ENCODE data around the gene GLP2R. TPM values are rescaled to one million over a fixed set of nuclear protein-coding genes. Genes with fewer than 3 reads are reported as not detected.

GLP2R gene
- total RNA-seq, 1 donor from 2014 or later, result not detected

GRCh38 chr17:9844153-9844552 lies 18.4 kb downstream of the GLP2R start:
- Histone ChIP-seq H3K27ac (no peak overlapping the region), H3K4me3 (no peak overlapping the region), H3K9me3 (no peaks in the 10 kb centered on the region), H3K27me3 (no peaks in the 10 kb centered on the region), H3K4me1 (no peaks in the 10 kb centered on the region), H3K36me3 (no peaks in the 10 kb centered on the region)
- intact Hi-C loops (cut with DNase I), result no loop called here
- DNase-seq (ENCODE audit: low spot score in 2 of 2), result no peak
- TF ChIP-seq, protein P1, sequence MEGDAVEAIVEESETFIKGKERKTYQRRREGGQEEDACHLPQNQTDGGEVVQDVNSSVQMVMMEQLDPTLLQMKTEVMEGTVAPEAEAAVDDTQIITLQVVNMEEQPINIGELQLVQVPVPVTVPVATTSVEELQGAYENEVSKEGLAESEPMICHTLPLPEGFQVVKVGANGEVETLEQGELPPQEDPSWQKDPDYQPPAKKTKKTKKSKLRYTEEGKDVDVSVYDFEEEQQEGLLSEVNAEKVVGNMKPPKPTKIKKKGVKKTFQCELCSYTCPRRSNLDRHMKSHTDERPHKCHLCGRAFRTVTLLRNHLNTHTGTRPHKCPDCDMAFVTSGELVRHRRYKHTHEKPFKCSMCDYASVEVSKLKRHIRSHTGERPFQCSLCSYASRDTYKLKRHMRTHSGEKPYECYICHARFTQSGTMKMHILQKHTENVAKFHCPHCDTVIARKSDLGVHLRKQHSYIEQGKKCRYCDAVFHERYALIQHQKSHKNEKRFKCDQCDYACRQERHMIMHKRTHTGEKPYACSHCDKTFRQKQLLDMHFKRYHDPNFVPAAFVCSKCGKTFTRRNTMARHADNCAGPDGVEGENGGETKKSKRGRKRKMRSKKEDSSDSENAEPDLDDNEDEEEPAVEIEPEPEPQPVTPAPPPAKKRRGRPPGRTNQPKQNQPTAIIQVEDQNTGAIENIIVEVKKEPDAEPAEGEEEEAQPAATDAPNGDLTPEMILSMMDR (IDR thresholded peaks at IDR 0.05), result no peak

- H3K36me3 ChIP-seq, result no peaks in the 10 kb centered on the region
- no peaks in the 10 kb centered on the region for H3K9me3 ChIP-seq
- no peak for DNase-seq (ENCODE audit: low spot score in 2 of 2)
- no peaks in the 10 kb centered on the region for H3K27me3 ChIP-seq
- intact Hi-C loops (cut with DNase I), result no loop called here
- no peak overlapping the region for H3K4me3 ChIP-seq
- H3K4me1 ChIP-seq, result no peaks in the 10 kb centered on the region
- no peak overlapping the region for H3K27ac ChIP-seq
- TF ChIP-seq, protein P1 (IDR thresholded peaks at IDR 0.05), result no peak
These were observed 19.6 kb downstream of the GLP2R start for GRCh38 chr17:9845306-9845705.

DNA sequence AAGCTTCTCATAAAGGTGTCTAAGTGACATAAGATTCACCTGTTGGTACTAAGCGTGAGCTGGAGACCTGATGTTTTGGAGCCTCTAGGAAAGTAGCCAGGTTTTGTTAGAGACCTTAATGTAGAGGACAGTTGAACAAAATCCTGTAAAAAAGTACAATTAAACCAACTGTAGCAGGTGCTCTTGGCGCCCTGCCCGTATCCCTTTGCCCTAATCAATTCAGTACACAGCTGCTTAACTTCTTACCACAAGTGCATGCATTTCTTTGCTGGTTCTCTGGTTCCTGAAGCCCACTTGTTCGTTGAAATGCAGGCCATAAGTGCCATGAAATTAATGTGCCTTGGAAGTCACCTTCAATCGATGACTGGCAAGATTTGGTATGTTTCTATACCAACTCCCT lies 24.4 kb downstream of the GLP2R start:
- TF ChIP-seq, protein P1 (IDR thresholded peaks at IDR 0.05), result no peak
- H3K36me3 ChIP-seq, result no peaks in the 10 kb centered on the region

GRCh38 chr17:9854255-9854654 lies 28.5 kb downstream of the GLP2R start:
- H3K36me3 ChIP-seq, result no peaks in the 10 kb centered on the region
- TF ChIP-seq, protein P1 (IDR thresholded peaks at IDR 0.05), result no peak
- no peaks in the 10 kb centered on the region for H3K9me3 ChIP-seq
- H3K4me3 ChIP-seq, result no peak overlapping the region
- no peaks in the 10 kb centered on the region for H3K27me3 ChIP-seq
- DNase-seq (ENCODE audit: low spot score in 2 of 2), result no peak
- intact Hi-C loops (cut with DNase I), result no loop called here
- no peak overlapping the region for H3K27ac ChIP-seq
- H3K4me1 ChIP-seq, result no peaks in the 10 kb centered on the region

More for the DNA sequence above, 24.4 kb downstream of the GLP2R start:
- no peaks in the 10 kb centered on the region for H3K27me3 ChIP-seq
- H3K9me3 ChIP-seq, result no peaks in the 10 kb centered on the region
- intact Hi-C loops (cut with DNase I), result no loop called here
- H3K27ac ChIP-seq, result no peak overlapping the region
- H3K4me3 ChIP-seq, result no peak overlapping the region
- DNase-seq (ENCODE audit: low spot score in 2 of 2), result no peak
- no peaks in the 10 kb centered on the region for H3K4me1 ChIP-seq

DNA sequence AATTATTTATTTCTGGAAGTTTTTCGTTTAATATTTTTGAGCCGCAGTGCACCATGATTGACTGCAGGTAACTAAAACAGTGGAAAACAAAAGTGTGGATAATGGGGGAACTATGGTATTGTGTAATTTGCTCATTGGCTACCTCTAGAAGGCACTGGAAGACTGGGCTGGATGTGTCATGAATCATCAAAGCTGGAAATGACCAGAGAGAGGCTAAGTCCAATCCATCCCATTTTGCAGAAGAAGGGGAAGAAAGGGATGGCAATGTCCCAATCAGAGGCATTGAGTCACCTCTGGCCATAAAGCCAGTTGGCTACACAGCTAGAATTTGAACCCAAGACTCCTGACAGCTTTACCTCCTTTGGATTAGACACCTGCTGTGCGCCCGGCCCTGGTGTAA lies 29.3 kb downstream of the GLP2R start:
- TF ChIP-seq, protein P1 (IDR thresholded peaks at IDR 0.05), result no peak
- H3K36me3 ChIP-seq, result no peaks in the 10 kb centered on the region
- H3K9me3 ChIP-seq, result no peaks in the 10 kb centered on the region
- H3K27me3 ChIP-seq, result no peaks in the 10 kb centered on the region
- DNase-seq (ENCODE audit: low spot score in 2 of 2), result no peak
- H3K27ac ChIP-seq, result no peak overlapping the region
- intact Hi-C loops (cut with DNase I), result no loop called here
- H3K4me1 ChIP-seq, result no peaks in the 10 kb centered on the region
- H3K4me3 ChIP-seq, result no peak overlapping the region

DNA sequence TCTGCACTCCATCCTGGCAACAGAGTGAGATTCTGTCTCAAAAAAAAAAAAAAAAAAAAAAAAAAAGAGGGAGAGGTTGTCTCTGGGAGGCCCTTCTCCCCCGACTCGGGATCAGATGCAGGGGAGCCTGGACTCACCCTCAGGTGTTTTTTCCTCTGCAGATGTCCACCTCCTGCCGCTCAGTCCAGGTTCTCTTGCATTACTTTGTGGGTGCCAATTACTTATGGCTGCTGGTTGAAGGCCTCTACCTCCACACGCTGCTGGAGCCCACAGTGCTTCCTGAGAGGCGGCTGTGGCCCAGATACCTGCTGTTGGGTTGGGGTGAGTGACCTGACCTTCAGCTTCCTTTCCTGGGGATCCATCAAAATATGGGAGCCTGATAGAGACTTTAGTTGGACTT lies 34.1 kb downstream of the GLP2R start:
- Histone ChIP-seq H3K27ac (no peak overlapping the region), H3K36me3 (no peaks in the 10 kb centered on the region), H3K9me3 (no peaks in the 10 kb centered on the region), H3K4me3 (no peak overlapping the region), H3K4me1 (no peaks in the 10 kb centered on the region), H3K27me3 (no peaks in the 10 kb centered on the region)
- TF ChIP-seq, protein P1 (IDR thresholded peaks at IDR 0.05), result no peak
- intact Hi-C loops (cut with DNase I), result no loop called here
- DNase-seq (ENCODE audit: low spot score in 2 of 2), result no peak
